ENCODE measurements around the gene GMDS. TPM values are rescaled to one million over a fixed set of nuclear protein-coding genes. Genes with fewer than 3 reads are reported as not detected.

Gene GMDS
- polyA plus RNA-seq, 1 donor (not counting 4 experiments of a cell fraction or from before 2014, with no cell fraction given), result 22.1 TPM

- Histone ChIP-seq H4K20me1 (ENCODE audit: control insufficient read depth, extremely low read depth, insufficient read depth, low read length) (no peaks in the 10 kb centered on the region), H3K4me3 (ENCODE audit: control insufficient read depth in 2 of 3, extremely low read depth in 1 of 3, insufficient read depth in 2 of 3, low read depth in 1 of 3, low read length in 3 of 3) (no peak overlapping the region), H3K27ac (ENCODE audit: control insufficient read depth, insufficient read depth, low read length) (no peak overlapping the region), H3K4me1 (ENCODE audit: control insufficient read depth, extremely low read depth, insufficient read depth, low read length) (no peaks in the 10 kb centered on the region), H3K36me3 (ENCODE audit: control insufficient read depth in 2 of 2, extremely low read depth in 1 of 2, insufficient read depth in 2 of 2, low read length in 2 of 2) (no peaks in the 10 kb centered on the region), H3K9me3 (ENCODE audit: control insufficient read depth, low read depth, low read length) (no peaks in the 10 kb centered on the region), H3K27me3 (ENCODE audit: control insufficient read depth, extremely low read depth, insufficient read depth, low read length) (no peaks in the 10 kb centered on the region), H3K4me2 (ENCODE audit: control insufficient read depth, extremely low read depth, insufficient read depth, low read depth, low read length) (no peak overlapping the region), H2AFZ (ENCODE audit: control insufficient read depth, low read length) (no peak overlapping the region), H3K79me2 (ENCODE audit: control insufficient read depth, insufficient read depth, low read length) (no peaks in the 10 kb centered on the region), H3K9me1 (ENCODE audit: control insufficient read depth, extremely low read depth, insufficient read depth, low read length) (no peaks in the 10 kb centered on the region), H3K9ac (ENCODE audit: control insufficient read depth, extremely low read depth, insufficient read depth, low read length) (no peak overlapping the region)
- FAIRE-seq (no peak), DNase-seq (ENCODE audit: low read depth, low spot score) (no peak)
- dilution Hi-C loops (cut with MboI; ENCODE audit: extremely low pct_ligation_motif_present, low sequenced_read_pairs), result no loop called here
- no peak for TF ChIP-seq EZH2 (IDR thresholded peaks at IDR 0.05; ENCODE audit: low read length)
- TF ChIP-seq, protein P1, sequence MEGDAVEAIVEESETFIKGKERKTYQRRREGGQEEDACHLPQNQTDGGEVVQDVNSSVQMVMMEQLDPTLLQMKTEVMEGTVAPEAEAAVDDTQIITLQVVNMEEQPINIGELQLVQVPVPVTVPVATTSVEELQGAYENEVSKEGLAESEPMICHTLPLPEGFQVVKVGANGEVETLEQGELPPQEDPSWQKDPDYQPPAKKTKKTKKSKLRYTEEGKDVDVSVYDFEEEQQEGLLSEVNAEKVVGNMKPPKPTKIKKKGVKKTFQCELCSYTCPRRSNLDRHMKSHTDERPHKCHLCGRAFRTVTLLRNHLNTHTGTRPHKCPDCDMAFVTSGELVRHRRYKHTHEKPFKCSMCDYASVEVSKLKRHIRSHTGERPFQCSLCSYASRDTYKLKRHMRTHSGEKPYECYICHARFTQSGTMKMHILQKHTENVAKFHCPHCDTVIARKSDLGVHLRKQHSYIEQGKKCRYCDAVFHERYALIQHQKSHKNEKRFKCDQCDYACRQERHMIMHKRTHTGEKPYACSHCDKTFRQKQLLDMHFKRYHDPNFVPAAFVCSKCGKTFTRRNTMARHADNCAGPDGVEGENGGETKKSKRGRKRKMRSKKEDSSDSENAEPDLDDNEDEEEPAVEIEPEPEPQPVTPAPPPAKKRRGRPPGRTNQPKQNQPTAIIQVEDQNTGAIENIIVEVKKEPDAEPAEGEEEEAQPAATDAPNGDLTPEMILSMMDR (optimal IDR thresholded peaks at IDR 0.05 in 1 of 3, IDR thresholded peaks at IDR 0.05 in 1 of 3, conservative IDR thresholded peaks at IDR 0.05 in 1 of 3; ENCODE audit: extremely low read depth in 1 of 3, insufficient read depth in 2 of 3, low read length in 3 of 3), result no peak
These were observed 413.0 kb downstream of the GMDS start for GRCh38 chr6:1832358-1832757.

DNA sequence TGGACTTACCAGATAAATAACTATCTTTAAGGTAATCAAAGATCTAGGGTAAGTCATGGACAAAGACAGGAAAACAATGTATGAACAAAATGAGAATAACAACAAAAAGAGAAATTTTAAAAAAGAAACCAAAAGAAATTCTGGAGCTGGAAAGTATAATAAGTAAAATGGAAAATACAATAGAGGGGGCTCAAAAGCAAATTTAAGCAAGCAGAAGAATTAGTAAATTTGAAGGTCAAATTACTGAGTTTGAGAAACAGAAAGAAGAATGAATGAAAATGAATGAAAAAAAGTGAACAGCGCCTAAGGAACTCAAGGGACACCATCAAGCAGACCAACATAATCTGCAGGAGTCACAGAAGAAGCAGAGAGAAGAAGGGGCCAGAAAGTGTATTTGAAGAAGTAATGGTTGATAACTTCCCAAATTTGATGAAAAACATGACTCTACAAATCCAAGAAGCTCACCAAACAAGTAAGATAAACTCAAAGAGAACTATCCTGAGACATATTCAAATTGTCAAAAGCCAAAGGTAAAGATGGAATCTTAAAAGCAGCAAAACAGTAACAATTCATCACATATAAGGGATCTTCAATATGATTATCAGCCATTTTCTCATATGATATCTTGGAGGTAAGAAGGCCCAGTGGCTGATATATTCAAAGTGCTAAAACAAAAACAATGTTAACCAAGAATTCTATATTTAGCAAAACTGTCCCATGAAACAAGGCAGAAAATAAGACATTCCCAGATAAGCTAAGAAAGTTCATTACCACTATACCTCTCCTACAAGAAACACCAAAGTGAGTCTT lies 417.2 kb downstream of the GMDS start:
- FAIRE-seq (no peak), DNase-seq (ENCODE audit: low read depth, low spot score) (no peak)
- no peak overlapping the region for H3K4me3 ChIP-seq (ENCODE audit: control insufficient read depth in 2 of 3, extremely low read depth in 1 of 3, insufficient read depth in 2 of 3, low read depth in 1 of 3, low read length in 3 of 3)
- no peaks in the 10 kb centered on the region for H3K9me1 ChIP-seq (ENCODE audit: control insufficient read depth, extremely low read depth, insufficient read depth, low read length)
- no peak overlapping the region for H2AFZ ChIP-seq (ENCODE audit: control insufficient read depth, low read length)
- H3K9me3 ChIP-seq (ENCODE audit: control insufficient read depth, low read depth, low read length), result no peaks in the 10 kb centered on the region
- H3K4me2 ChIP-seq (ENCODE audit: control insufficient read depth, extremely low read depth, insufficient read depth, low read depth, low read length), result no peak overlapping the region
- no peaks in the 10 kb centered on the region for H4K20me1 ChIP-seq (ENCODE audit: control insufficient read depth, extremely low read depth, insufficient read depth, low read length)
- no peaks in the 10 kb centered on the region for H3K27me3 ChIP-seq (ENCODE audit: control insufficient read depth, extremely low read depth, insufficient read depth, low read length)
- no peak overlapping the region for H3K27ac ChIP-seq (ENCODE audit: control insufficient read depth, insufficient read depth, low read length)
- H3K9ac ChIP-seq (ENCODE audit: control insufficient read depth, extremely low read depth, insufficient read depth, low read length), result no peak overlapping the region
- no peaks in the 10 kb centered on the region for H3K4me1 ChIP-seq (ENCODE audit: control insufficient read depth, extremely low read depth, insufficient read depth, low read length)
- dilution Hi-C loops (cut with MboI; ENCODE audit: extremely low pct_ligation_motif_present, low sequenced_read_pairs), result no loop called here
- H3K36me3 ChIP-seq (ENCODE audit: control insufficient read depth in 2 of 2, extremely low read depth in 1 of 2, insufficient read depth in 2 of 2, low read length in 2 of 2), result no peaks in the 10 kb centered on the region
- H3K79me2 ChIP-seq (ENCODE audit: control insufficient read depth, insufficient read depth, low read length), result no peaks in the 10 kb centered on the region
- TF ChIP-seq, protein P1 (optimal IDR thresholded peaks at IDR 0.05 in 1 of 3, IDR thresholded peaks at IDR 0.05 in 1 of 3, conservative IDR thresholded peaks at IDR 0.05 in 1 of 3; ENCODE audit: extremely low read depth in 1 of 3, insufficient read depth in 2 of 3, low read length in 3 of 3), result no peak
- TF ChIP-seq EZH2 (IDR thresholded peaks at IDR 0.05; ENCODE audit: low read length), result no peak

Data from keratinocyte (primary cell).